ENCODE data around the gene ID3. TPM values are rescaled to one million over a fixed set of nuclear protein-coding genes. Genes with fewer than 3 reads are reported as not detected.

Gene ID3
- total and polyA plus RNA-seq, 2 of the 8 experiments (the other 6 are each of a cell fraction or from before 2014, with no cell fraction given): 240 to 304 TPM

GRCh38 chr1:23522244-23522982, 36.9 kb downstream of the ID3 start:
- no peak overlapping the region for H4K5ac ChIP-seq (ENCODE audit: insufficient read length, low read depth, low read length)
- WGBS, 2 experiments (ENCODE audit: extremely low coverage in 1 of 2, insufficient coverage in 1 of 2, insufficient read length in 1 of 2, insufficient replicate concordance in 2 of 2, low coverage in 1 of 2, low lambda C conversion rate in 2 of 2, missing lambda C conversion rate in 1 of 2): 88% methylated on average over 7 of the region's 7 CpGs; no CpG with 5 or more reads in 1 of the 2 experiments
- no peak overlapping the region for H2BK15ac ChIP-seq (ENCODE audit: low read length)
- no peak overlapping the region for H2BK12ac ChIP-seq (ENCODE audit: low read depth, low read length)
- H3K23ac ChIP-seq (ENCODE audit: insufficient read length): no peak overlapping the region
- no peaks in the 10 kb centered on the region for H3K23me2 ChIP-seq (ENCODE audit: low read depth, low read length)
- H3K27ac ChIP-seq (ENCODE audit: low read depth, low read length): no peak overlapping the region
- H2BK120ac ChIP-seq (replicated peaks; ENCODE audit: low read depth, low read length): no peak overlapping the region
- POLR2A ChIA-PET (ENCODE audit: partially characterized antibody): no interaction called here
- H3K79me2 ChIP-seq (ENCODE audit: control insufficient read depth in 1 of 2, insufficient read depth in 2 of 2, low read length in 2 of 2): no peaks in the 10 kb centered on the region
- H3K4me2 ChIP-seq (ENCODE audit: insufficient read depth in 1 of 2, low read depth in 2 of 2, low read length in 2 of 2): no peak overlapping the region
- peaks cover 3 to 5% of the 10 kb centered on the region in 2 experiments for H4K20me1 ChIP-seq (replicated peaks in 1 of 2; ENCODE audit: control insufficient read depth in 1 of 2, insufficient read depth in 2 of 2, low read length in 2 of 2)
- no peaks in the 10 kb centered on the region for H3K27me3 ChIP-seq (replicated peaks in 1 of 4; ENCODE audit: control insufficient read depth in 3 of 4, extremely low read depth in 1 of 4, insufficient read depth in 3 of 4, low read length in 3 of 4)
- H3K9ac ChIP-seq (replicated peaks in 1 of 4; ENCODE audit: extremely low read depth in 1 of 4, low read depth in 3 of 4, low read length in 3 of 4): no peak overlapping the region
- H3K56ac ChIP-seq (replicated peaks; ENCODE audit: insufficient read length, low read depth, low read length): no peak overlapping the region
- no peak overlapping the region for H2AFZ ChIP-seq (ENCODE audit: low read length)
- no peak overlapping the region for H2BK20ac ChIP-seq (ENCODE audit: low read length)
- no peak overlapping the region for H4K91ac ChIP-seq (replicated peaks; ENCODE audit: insufficient read length, low read length)
- H3K4me1 ChIP-seq (replicated peaks in 1 of 4; ENCODE audit: control insufficient read depth in 3 of 4, insufficient read depth in 4 of 4, low read length in 3 of 4): peaks cover 6 to 17% (median 9%) of the 10 kb centered on the region in 4 experiments
- H3K4ac ChIP-seq (replicated peaks; ENCODE audit: insufficient read length, low read depth, low read length): no peak overlapping the region
- H3K36me3 ChIP-seq (ENCODE audit: control insufficient read depth in 2 of 4, insufficient read depth in 4 of 4, low read length in 3 of 4): peaks cover 0 to 3% (median 1%) of the 10 kb centered on the region in 4 experiments; a peak in 3 of 8 replicates
- no peak for DNase-seq (ENCODE audit: low read depth in 1 of 2, low spot score in 2 of 2)
- H3K4me3 ChIP-seq (ENCODE audit: extremely low read depth in 1 of 4, insufficient read depth in 2 of 4, low read depth in 3 of 4, low read length in 4 of 4): no peak overlapping the region
- H3K18ac ChIP-seq (ENCODE audit: extremely low read depth, low read length): no peak overlapping the region
- H2BK5ac ChIP-seq (ENCODE audit: low read depth, low read length): no peak overlapping the region
- H3K14ac ChIP-seq (ENCODE audit: insufficient read length): no peak overlapping the region
- H3K79me1 ChIP-seq (ENCODE audit: low read depth, low read length): peaks cover 5% of the 10 kb centered on the region
- FAIRE-seq: no peak
- CTCF ChIA-PET (ENCODE audit: partially characterized antibody): interaction anchor here (1.0 to 16.2 kb wide), 7 partner anchors 15 to 143 kb away, joined by 3 to 230 read pairs (median 8); no protein-coding TSS in a partner anchor
- H2AK5ac ChIP-seq (ENCODE audit: low read depth, low read length): no peak overlapping the region
- H4K8ac ChIP-seq (ENCODE audit: extremely low read depth, insufficient read depth, low read length): no peak overlapping the region
- no peaks in the 10 kb centered on the region for H3K9me3 ChIP-seq (ENCODE audit: insufficient read depth in 2 of 2, low read depth in 1 of 2, low read length in 1 of 2)
- no peak for TF ChIP-seq BACH1 (IDR thresholded peaks at IDR 0.05; ENCODE audit: low read length)
- no peak for TF ChIP-seq EGR1 (IDR thresholded peaks at IDR 0.05; ENCODE audit: borderline replicate concordance, low read depth, low read length)
- TF ChIP-seq EZH2 (IDR thresholded peaks at IDR 0.05; ENCODE audit: low read depth, low read length, severe bottlenecking): no peak
- TF ChIP-seq E2F6 (IDR thresholded peaks at IDR 0.05): no peak
- TF ChIP-seq ATF3 (IDR thresholded peaks at IDR 0.05; ENCODE audit: insufficient read depth, low read depth, low read length): no peak
- no peak for TF ChIP-seq POU5F1 (IDR thresholded peaks at IDR 0.05; ENCODE audit: low read depth, low read length)
- no peak for TF ChIP-seq PHF8 (conservative IDR thresholded peaks at IDR 0.05; ENCODE audit: low read depth, low read length)
- TF ChIP-seq KDM1A (IDR thresholded peaks at IDR 0.05; ENCODE audit: borderline replicate concordance, low read length): no peak
- TF ChIP-seq CHD2 (IDR thresholded peaks at IDR 0.05; ENCODE audit: low read length): no peak
- TF ChIP-seq SRF (IDR thresholded peaks at IDR 0.05; ENCODE audit: low read depth, low read length): no peak
- no peak for TF ChIP-seq SP4 (IDR thresholded peaks at IDR 0.05; ENCODE audit: low read length)
- no peak for TF ChIP-seq POLR2AphosphoS5 (IDR thresholded peaks at IDR 0.05; ENCODE audit: low read depth, low read length)
- no peak for TF ChIP-seq SIRT6 (IDR thresholded peaks at IDR 0.05; ENCODE audit: low read length)

Measured in H1 (cell line).